ENCODE results near the gene PEF1. TPM values are rescaled to one million over a fixed set of nuclear protein-coding genes. Genes with fewer than 3 reads are reported as not detected.

The PEF1 gene
- total and polyA plus RNA-seq, 2 experiments from 2014 or later = 70.7 to 85.5 TPM

- no peaks in the 10 kb centered on the region for H4K20me1 ChIP-seq (ENCODE audit: insufficient read depth, poor library complexity, severe bottlenecking)
- DNase-seq (ENCODE audit: low spot score) = no peak
- TF ChIP-seq EZH2phosphoT487 (IDR thresholded peaks at IDR 0.05; ENCODE audit: low read depth, severe bottlenecking, unreplicated experiment) (no peak), EZH2 (IDR thresholded peaks at IDR 0.05; ENCODE audit: borderline replicate concordance) (no peak), CTCF (IDR thresholded peaks at IDR 0.05; ENCODE audit: poor library complexity) (no peak)
- no peaks in the 10 kb centered on the region for H3K9me3 ChIP-seq (ENCODE audit: low read depth)
- H3K4me3 ChIP-seq = no peak overlapping the region
- no peak overlapping the region for H2AFZ ChIP-seq
- H3K4me2 ChIP-seq = no peak overlapping the region
- H3K27me3 ChIP-seq = no peaks in the 10 kb centered on the region
- H3K4me1 ChIP-seq (ENCODE audit: insufficient read depth) = peaks cover 2% of the 10 kb centered on the region
- H3K36me3 ChIP-seq (replicated peaks; ENCODE audit: insufficient read depth, low read depth) = no peaks in the 10 kb centered on the region
- H3K9me2 ChIP-seq (replicated peaks; ENCODE audit: insufficient read depth) = no peaks in the 10 kb centered on the region
- H3K79me2 ChIP-seq = no peaks in the 10 kb centered on the region
- no peak overlapping the region for H3K27ac ChIP-seq
- WGBS (ENCODE audit: low lambda C conversion rate, missing lambda C conversion rate) = 94% methylated on average over 9 of the region's 9 CpGs
These were observed 19.9 kb upstream of the PEF1 start for GRCh38 chr1:31664528-31664927.

- no peak overlapping the region for H2AFZ ChIP-seq
These were observed 19.2 kb upstream of the PEF1 start for GRCh38 chr1:31663622-31664452.

GRCh38 chr1:31662463-31662862 is 17.8 kb upstream of the PEF1 start:
- Histone ChIP-seq H3K27ac (no peak overlapping the region), H3K9me3 (ENCODE audit: low read depth) (no peaks in the 10 kb centered on the region), H4K20me1 (ENCODE audit: insufficient read depth, poor library complexity, severe bottlenecking) (no peaks in the 10 kb centered on the region), H3K4me3 (no peak overlapping the region), H3K4me2 (no peak overlapping the region), H2AFZ (no peak overlapping the region), H3K4me1 (ENCODE audit: insufficient read depth) (no peaks in the 10 kb centered on the region), H3K79me2 (no peaks in the 10 kb centered on the region), H3K27me3 (no peaks in the 10 kb centered on the region), H3K36me3 (replicated peaks; ENCODE audit: insufficient read depth, low read depth) (no peaks in the 10 kb centered on the region), H3K9me2 (replicated peaks; ENCODE audit: insufficient read depth) (no peaks in the 10 kb centered on the region)
- WGBS (ENCODE audit: low lambda C conversion rate, missing lambda C conversion rate) = 93% methylated on average over 11 of the region's 12 CpGs
- TF ChIP-seq EZH2 (IDR thresholded peaks at IDR 0.05; ENCODE audit: borderline replicate concordance) (no peak), CTCF (IDR thresholded peaks at IDR 0.05; ENCODE audit: poor library complexity) (no peak), EZH2phosphoT487 (IDR thresholded peaks at IDR 0.05; ENCODE audit: low read depth, severe bottlenecking, unreplicated experiment) (no peak)
- DNase-seq (ENCODE audit: low spot score) = no peak

More at GRCh38 chr1:31663622-31664452, 19.2 kb upstream of the PEF1 start:
- no peaks in the 10 kb centered on the region for H3K9me3 ChIP-seq (ENCODE audit: low read depth)
- WGBS (ENCODE audit: low lambda C conversion rate, missing lambda C conversion rate) = 46% methylated on average over 9 of the region's 9 CpGs
- H3K4me3 ChIP-seq = no peak overlapping the region
- H3K4me1 ChIP-seq (ENCODE audit: insufficient read depth) = no peaks in the 10 kb centered on the region
- H3K4me2 ChIP-seq = no peak overlapping the region
- H3K79me2 ChIP-seq = no peaks in the 10 kb centered on the region
- H3K36me3 ChIP-seq (replicated peaks; ENCODE audit: insufficient read depth, low read depth) = no peaks in the 10 kb centered on the region
- peak; percentile 70 for DNase-seq (ENCODE audit: low spot score)
- no peaks in the 10 kb centered on the region for H3K9me2 ChIP-seq (replicated peaks; ENCODE audit: insufficient read depth)
- H4K20me1 ChIP-seq (ENCODE audit: insufficient read depth, poor library complexity, severe bottlenecking) = no peaks in the 10 kb centered on the region
- H3K27me3 ChIP-seq = no peaks in the 10 kb centered on the region
- H3K27ac ChIP-seq = no peak overlapping the region
- TF ChIP-seq EZH2phosphoT487 (IDR thresholded peaks at IDR 0.05; ENCODE audit: low read depth, severe bottlenecking, unreplicated experiment) (no peak), CTCF (IDR thresholded peaks at IDR 0.05; ENCODE audit: poor library complexity) (peak; percentile 83), EZH2 (IDR thresholded peaks at IDR 0.05; ENCODE audit: borderline replicate concordance) (no peak)
